Measurements from ENCODE around the gene ACAP1.

DNA sequence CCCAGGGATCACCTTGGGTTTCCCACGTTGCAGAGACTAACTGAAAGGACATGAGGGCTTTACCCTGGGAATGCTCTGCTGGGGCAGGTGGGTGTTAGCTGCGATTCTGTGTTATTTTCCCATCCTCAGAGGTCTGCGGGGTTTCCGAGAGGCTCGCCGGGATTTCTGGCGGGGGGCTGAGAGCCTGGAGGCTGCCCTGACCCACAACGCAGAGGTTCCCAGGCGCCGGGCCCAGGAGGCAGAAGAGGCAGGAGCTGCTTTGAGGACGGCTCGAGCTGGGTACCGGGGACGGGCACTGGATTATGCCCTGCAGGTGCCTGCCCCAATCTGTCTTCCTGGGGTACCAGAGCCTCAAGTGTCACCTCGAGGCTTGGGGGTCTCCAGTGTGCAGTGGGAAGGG is 6.9 kb downstream of the ACAP1 start:
- TF ChIP-seq CTCF (IDR thresholded peaks at IDR 0.05) (no peak), POLR2AphosphoS5 (IDR thresholded peaks at IDR 0.05; ENCODE audit: low read depth, low read length) (no peak), SIN3A (IDR thresholded peaks at IDR 0.05; ENCODE audit: borderline replicate concordance, insufficient read depth, low read depth, low read length) (no peak), TCF7L2 (IDR thresholded peaks at IDR 0.05; ENCODE audit: low read depth, low read length) (no peak)
- TF ChIP-seq, protein P1, sequence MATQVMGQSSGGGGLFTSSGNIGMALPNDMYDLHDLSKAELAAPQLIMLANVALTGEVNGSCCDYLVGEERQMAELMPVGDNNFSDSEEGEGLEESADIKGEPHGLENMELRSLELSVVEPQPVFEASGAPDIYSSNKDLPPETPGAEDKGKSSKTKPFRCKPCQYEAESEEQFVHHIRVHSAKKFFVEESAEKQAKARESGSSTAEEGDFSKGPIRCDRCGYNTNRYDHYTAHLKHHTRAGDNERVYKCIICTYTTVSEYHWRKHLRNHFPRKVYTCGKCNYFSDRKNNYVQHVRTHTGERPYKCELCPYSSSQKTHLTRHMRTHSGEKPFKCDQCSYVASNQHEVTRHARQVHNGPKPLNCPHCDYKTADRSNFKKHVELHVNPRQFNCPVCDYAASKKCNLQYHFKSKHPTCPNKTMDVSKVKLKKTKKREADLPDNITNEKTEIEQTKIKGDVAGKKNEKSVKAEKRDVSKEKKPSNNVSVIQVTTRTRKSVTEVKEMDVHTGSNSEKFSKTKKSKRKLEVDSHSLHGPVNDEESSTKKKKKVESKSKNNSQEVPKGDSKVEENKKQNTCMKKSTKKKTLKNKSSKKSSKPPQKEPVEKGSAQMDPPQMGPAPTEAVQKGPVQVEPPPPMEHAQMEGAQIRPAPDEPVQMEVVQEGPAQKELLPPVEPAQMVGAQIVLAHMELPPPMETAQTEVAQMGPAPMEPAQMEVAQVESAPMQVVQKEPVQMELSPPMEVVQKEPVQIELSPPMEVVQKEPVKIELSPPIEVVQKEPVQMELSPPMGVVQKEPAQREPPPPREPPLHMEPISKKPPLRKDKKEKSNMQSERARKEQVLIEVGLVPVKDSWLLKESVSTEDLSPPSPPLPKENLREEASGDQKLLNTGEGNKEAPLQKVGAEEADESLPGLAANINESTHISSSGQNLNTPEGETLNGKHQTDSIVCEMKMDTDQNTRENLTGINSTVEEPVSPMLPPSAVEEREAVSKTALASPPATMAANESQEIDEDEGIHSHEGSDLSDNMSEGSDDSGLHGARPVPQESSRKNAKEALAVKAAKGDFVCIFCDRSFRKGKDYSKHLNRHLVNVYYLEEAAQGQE (IDR thresholded peaks at IDR 0.05; ENCODE audit: insufficient read depth in 1 of 2, low read depth in 2 of 2, low read length in 1 of 2), result no peak
